Activated CD8-positive, alpha-beta T cell treated with anti-CD3 and anti-CD28 coated beads, Interleukin-2, amount 10 ng/mL, durations not matched to agents 7 days and 5 days (primary cell): ENCODE data around the gene WNT6. TPM values are rescaled to one million over a fixed set of nuclear protein-coding genes. Genes with fewer than 3 reads are reported as not detected.

ENCODE experiments used
- ATAC-seq: fragments of 150-1000 bp; cut with Tn5 transposase; one replicate; pipeline ENCODE4 v1.10.0; 2021; ENCODE audit warnings: moderate library complexity
- CTCF ChIA-PET: fragments of 350-600 bp; sonication (Branson Sonifier 250); formaldehyde crosslinking; loops from one replicate; lab custom pipeline; 2021; ENCODE audit warnings: antibody characterized with exemption; lab: Charles Lee
- POLR2A ChIA-PET: fragments of 350-600 bp; sonication (Branson Sonifier 250); formaldehyde crosslinking; loops from one replicate; lab custom pipeline; 2021; ENCODE audit warnings: antibody characterized with exemption; lab: Charles Lee
- DNase-seq: peaks from one replicate; pipeline ENCODE4 v3.0.0-alpha.2; 2020
- H3K27ac Mint-ChIP-seq: one replicate; pipeline ENCODE4 v1.8.0; 2021; ENCODE audit warnings: mild to moderate bottlenecking, mixed read lengths
- H3K27me3 Mint-ChIP-seq: one replicate; pipeline ENCODE4 v1.8.0; 2021; ENCODE audit warnings: low read depth, mixed read lengths
- H3K36me3 Mint-ChIP-seq: one replicate; pipeline ENCODE4 v1.8.0; 2021; ENCODE audit warnings: low read depth, mixed read lengths
- H3K4me1 Mint-ChIP-seq: one replicate; pipeline ENCODE4 v1.8.0; 2021; ENCODE audit warnings: low read depth, mixed read lengths
- H3K4me3 Mint-ChIP-seq: one replicate; pipeline ENCODE4 v1.8.0; 2021; ENCODE audit warnings: mild to moderate bottlenecking, mixed read lengths
- H3K9me3 Mint-ChIP-seq: one replicate; pipeline ENCODE4 v1.8.0; 2022; ENCODE audit warnings: mixed read lengths; ENCODE audit not compliant: insufficient read depth
- total RNA-seq, 2 experiments: library from RNA; stranded (reverse); gene quantifications; one replicate each; pipeline ENCODE4 v1.2.3, GENCODE V29; 2021

Gene WNT6
- total RNA-seq, 2 experiments from 2014 or later, result not detected

DNA sequence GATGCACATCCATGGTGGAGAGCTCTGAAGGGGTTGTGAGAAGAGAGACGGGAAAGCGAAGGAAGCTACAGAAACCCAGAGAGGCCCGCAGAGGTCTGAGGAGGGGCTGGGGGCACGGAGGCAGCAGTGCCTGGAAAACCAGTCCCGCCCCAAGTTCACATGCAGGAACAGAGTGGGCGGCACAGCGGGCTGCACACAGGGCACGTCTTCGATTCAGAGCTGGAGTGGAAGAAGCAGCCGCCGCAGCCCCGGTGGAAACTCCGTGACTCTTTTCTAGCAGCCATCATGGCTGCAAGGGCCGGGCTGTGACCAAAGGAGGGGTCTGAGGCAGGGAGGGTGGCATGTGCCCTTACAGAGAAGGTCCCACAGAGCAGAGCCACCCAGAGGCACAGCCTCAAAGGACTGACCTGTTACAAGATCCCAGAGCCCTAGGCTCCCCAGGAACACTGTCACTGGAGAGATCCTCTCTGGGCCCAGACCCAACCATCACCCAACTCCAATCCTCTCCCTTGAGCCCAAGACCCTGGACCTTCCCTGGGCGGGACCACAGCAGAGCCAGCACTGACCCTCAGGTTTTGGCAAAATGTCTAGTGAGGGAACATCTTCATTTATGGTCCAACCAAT lies 38.7 kb upstream of the WNT6 start:
- ChIA-PET CTCF (no interaction called here), POLR2A (no interaction called here)
- H3K4me1 Mint-ChIP-seq, result no peaks in the 10 kb centered on the region
- no peaks in the 10 kb centered on the region for H3K36me3 Mint-ChIP-seq
- no peak overlapping the region for H3K27ac Mint-ChIP-seq
- no peak overlapping the region for H3K4me3 Mint-ChIP-seq
- ATAC-seq (no peak), DNase-seq (no peak)
- peaks cover 14% of the 10 kb centered on the region for H3K27me3 Mint-ChIP-seq
- no peaks in the 10 kb centered on the region for H3K9me3 Mint-ChIP-seq

DNA sequence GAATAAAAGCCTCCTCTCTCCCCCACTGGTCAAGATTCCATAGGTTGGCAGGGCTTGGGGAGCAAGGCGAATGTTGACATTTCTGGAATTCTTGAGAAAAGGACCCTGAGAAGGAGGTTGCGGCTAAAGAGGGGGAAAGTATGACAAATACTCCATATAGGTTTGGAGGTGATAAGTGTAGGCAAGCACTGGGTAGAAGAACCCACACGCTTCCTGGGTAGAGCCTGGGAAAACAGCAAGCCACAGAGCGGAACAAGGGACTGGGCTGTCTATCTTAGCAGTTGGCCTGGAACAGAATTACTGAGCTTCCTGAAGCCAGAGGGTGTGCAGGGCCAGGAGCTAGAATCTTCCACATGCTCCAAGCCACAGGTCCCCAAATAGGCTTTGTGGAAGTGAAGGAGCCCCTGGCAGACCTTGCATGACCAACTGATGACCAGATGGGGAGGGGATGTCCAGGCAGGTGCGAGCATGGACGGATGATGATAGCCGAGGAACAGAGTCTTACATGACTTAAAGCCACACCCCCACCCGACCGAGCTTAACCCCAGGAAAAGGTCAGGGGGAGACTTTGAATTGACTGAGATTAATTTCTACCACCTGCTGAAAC lies 37.9 kb upstream of the WNT6 start:
- no peak for DNase-seq
- Mint-ChIP-seq H3K9me3 (no peaks in the 10 kb centered on the region), H3K36me3 (no peaks in the 10 kb centered on the region), H3K4me3 (no peak overlapping the region), H3K27me3 (peaks cover 10% of the 10 kb centered on the region), H3K27ac (no peak overlapping the region), H3K4me1 (no peaks in the 10 kb centered on the region)
- ATAC-seq, result no peak
- CTCF ChIA-PET, result no interaction called here
- POLR2A ChIA-PET, result no interaction called here

DNA sequence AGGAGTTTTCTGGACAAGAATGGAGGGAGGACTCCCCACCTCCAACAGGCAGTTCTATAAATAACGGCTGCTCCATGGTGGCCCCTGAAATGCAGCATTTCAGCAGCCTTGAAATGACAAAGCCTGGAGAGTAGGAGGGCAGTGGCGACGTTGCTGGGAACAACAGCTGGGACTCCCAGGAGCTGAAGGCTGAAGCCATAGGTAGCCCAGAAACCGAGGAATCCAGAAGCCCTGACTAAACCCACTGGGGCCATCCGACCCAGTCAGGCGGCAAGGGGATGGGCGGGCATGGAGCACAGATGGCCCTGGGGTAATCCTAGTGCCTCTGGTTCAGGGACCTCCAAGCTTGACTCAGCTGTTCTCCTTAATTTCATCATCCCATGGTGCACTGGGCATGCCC lies 37.0 kb upstream of the WNT6 start:
- no peak for DNase-seq
- H3K36me3 Mint-ChIP-seq, result no peaks in the 10 kb centered on the region
- H3K9me3 Mint-ChIP-seq, result no peaks in the 10 kb centered on the region
- H3K27me3 Mint-ChIP-seq, result peaks cover 5% of the 10 kb centered on the region
- ChIA-PET CTCF (no interaction called here), POLR2A (no interaction called here)
- H3K4me1 Mint-ChIP-seq, result no peaks in the 10 kb centered on the region
- no peak for ATAC-seq
- no peak overlapping the region for H3K4me3 Mint-ChIP-seq
- H3K27ac Mint-ChIP-seq, result no peak overlapping the region

DNA sequence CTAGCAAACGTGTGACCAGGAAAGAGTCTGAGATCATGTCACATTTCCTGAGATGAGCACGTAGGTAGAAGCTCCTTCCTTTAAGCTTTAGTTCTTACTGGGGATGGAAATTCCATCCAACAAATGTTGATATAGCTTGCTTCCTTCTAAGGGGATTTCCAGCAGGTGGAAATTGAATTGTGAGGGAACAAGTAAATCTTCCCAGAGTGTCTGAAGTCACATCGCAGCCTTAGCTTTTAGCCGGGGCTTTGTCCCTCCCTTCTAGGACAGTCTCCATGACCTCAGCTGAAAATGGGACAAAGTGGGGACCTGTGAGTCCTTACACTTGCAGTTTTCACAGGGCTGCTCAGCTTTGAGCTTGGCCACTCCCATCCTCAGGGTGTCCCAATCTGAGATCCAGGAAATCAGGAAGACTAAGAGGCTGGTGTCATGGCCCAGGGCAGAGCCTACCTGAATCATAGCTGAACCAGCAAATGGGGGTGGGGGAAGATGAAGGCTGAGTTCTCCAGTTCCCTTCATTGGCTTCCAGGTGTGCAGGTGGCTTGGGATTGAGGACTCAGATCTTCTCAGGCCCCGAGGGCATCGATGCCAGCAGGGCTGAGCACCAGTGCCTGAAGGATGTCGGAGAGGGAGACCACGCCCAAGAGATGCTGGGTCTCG lies 36.3 kb upstream of the WNT6 start:
- no peaks in the 10 kb centered on the region for H3K4me1 Mint-ChIP-seq
- no peaks in the 10 kb centered on the region for H3K36me3 Mint-ChIP-seq
- ChIA-PET POLR2A (no interaction called here), CTCF (no interaction called here)
- no peak overlapping the region for H3K4me3 Mint-ChIP-seq
- H3K27ac Mint-ChIP-seq, result no peak overlapping the region
- H3K9me3 Mint-ChIP-seq, result no peaks in the 10 kb centered on the region
- ATAC-seq (no peak), DNase-seq (no peak)
- H3K27me3 Mint-ChIP-seq, result peaks cover 1% of the 10 kb centered on the region

DNA sequence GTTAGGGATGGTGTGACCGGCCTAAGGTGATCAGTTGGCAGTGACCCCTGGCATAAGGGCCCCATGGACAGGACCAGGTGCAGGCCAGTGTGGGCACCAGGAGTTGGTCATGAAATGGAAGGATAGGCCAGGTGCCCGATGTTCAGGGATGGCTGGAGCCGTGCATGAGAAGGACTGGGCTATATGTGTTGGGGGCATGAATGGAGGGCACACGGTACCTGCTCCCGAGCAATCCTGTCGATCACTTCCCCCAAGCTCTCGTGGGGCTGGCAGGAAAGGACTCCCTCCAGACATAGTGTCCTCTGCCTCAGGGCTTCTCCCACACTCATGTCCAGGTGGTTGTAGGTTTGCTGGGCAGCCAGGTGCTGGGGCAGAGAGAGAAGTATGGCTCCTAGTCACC lies 35.6 kb upstream of the WNT6 start:
- CTCF ChIA-PET, result no interaction called here

DNA sequence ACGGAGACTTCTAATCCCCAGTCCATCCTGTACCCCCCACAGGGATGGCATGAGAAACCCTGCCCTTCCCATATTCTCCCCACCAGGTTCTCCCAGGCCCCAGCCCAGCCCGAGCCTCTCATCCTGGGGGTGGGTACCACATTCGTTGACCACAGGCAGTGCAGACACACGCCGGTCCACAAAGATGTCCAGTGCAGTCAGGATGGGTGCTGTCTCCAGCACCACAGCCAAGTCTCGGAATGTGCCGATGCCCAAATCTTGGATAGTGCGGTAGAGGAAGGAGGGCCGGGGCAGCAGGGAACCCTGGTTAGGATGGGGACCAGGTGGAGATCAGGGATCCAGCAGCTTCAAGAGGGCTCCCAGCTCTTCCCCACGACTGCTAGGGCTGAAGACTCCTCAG lies 32.8 kb upstream of the WNT6 start:
- no peak overlapping the region for H3K4me3 Mint-ChIP-seq
- no peak overlapping the region for H3K27ac Mint-ChIP-seq
- ChIA-PET POLR2A (no interaction called here), CTCF (no interaction called here)
- no peaks in the 10 kb centered on the region for H3K9me3 Mint-ChIP-seq
- DNase-seq (no peak), ATAC-seq (no peak)
- peaks cover 3% of the 10 kb centered on the region for H3K27me3 Mint-ChIP-seq
- no peaks in the 10 kb centered on the region for H3K36me3 Mint-ChIP-seq
- H3K4me1 Mint-ChIP-seq, result no peaks in the 10 kb centered on the region

More for the DNA sequence above, 35.6 kb upstream of the WNT6 start:
- Mint-ChIP-seq H3K36me3 (no peaks in the 10 kb centered on the region), H3K4me1 (no peaks in the 10 kb centered on the region), H3K9me3 (no peaks in the 10 kb centered on the region), H3K27ac (no peak overlapping the region), H3K4me3 (no peak overlapping the region), H3K27me3 (no peaks in the 10 kb centered on the region)
- ATAC-seq (no peak), DNase-seq (no peak)
- POLR2A ChIA-PET, result no interaction called here

DNA sequence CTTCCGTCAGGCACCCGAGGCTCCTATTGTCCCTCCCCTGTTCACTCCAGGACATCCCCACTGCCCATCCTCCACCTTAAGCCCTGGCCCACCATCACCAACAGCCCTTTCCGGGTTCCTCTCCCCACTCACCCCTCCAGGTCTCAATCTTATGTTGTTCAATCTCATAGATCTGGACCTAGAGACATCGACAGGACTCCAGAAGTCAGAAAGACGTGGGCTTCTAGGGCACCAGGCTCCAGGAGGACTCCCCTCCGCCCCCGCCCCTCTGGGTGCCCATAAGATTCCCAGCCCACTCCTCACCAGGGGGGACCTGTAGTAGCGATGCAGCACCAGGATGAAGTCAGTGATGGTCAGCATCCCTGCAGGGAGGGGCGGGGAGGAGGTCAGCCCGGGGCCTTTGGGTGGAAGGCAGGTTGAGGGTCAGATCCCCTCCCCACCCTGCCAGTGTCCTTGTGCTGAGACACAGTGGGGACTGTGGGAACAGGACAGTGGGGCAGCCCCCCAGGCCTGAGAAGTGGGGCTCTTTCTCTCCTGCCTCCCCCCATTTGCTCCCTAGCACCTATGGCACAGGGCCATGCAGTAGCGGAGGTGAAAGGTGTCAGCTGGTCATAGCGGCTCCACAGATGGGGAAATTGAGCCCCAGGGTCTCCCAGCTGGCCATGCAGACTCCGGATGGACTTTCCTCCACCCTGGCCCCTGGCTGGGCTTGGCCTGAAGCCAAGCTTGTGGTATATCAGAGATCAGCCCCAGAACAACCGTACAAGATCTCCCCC lies 31.7 kb upstream of the WNT6 start:
- Mint-ChIP-seq H3K4me3 (no peak overlapping the region), H3K4me1 (no peaks in the 10 kb centered on the region), H3K27ac (no peak overlapping the region), H3K9me3 (no peaks in the 10 kb centered on the region), H3K36me3 (no peaks in the 10 kb centered on the region), H3K27me3 (peaks cover 9% of the 10 kb centered on the region)
- POLR2A ChIA-PET, result interaction anchor here (0.6 kb wide), 1 partner anchor 130 kb away, joined by 3 read pairs; no protein-coding TSS in a partner anchor
- no peak for ATAC-seq
- CTCF ChIA-PET, result no interaction called here
- no peak for DNase-seq

DNA sequence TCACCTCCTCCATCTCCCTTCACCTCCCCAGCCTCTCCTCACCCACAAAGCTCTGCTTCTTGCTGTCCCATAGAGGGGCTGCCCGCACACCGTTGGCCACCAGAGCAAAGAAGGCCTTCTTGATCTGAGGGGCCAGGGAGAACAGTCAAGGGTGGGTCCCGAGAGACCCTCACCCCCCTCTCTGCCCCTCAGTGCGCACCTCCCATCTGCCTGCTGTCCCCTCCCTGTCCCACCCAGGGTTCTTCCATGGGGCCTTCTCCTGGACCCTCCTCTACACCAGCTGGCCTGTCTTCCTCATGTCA lies 31.2 kb upstream of the WNT6 start:
- POLR2A ChIA-PET, result interaction anchor here (0.6 kb wide), 1 partner anchor 131 kb away, joined by 3 read pairs; no protein-coding TSS in a partner anchor
- DNase-seq (no peak), ATAC-seq (no peak)
- CTCF ChIA-PET, result no interaction called here
- H3K36me3 Mint-ChIP-seq, result no peaks in the 10 kb centered on the region
- H3K4me3 Mint-ChIP-seq, result no peak overlapping the region
- no peaks in the 10 kb centered on the region for H3K9me3 Mint-ChIP-seq
- H3K27me3 Mint-ChIP-seq, result peaks cover 11% of the 10 kb centered on the region
- no peak overlapping the region for H3K27ac Mint-ChIP-seq
- no peaks in the 10 kb centered on the region for H3K4me1 Mint-ChIP-seq

DNA sequence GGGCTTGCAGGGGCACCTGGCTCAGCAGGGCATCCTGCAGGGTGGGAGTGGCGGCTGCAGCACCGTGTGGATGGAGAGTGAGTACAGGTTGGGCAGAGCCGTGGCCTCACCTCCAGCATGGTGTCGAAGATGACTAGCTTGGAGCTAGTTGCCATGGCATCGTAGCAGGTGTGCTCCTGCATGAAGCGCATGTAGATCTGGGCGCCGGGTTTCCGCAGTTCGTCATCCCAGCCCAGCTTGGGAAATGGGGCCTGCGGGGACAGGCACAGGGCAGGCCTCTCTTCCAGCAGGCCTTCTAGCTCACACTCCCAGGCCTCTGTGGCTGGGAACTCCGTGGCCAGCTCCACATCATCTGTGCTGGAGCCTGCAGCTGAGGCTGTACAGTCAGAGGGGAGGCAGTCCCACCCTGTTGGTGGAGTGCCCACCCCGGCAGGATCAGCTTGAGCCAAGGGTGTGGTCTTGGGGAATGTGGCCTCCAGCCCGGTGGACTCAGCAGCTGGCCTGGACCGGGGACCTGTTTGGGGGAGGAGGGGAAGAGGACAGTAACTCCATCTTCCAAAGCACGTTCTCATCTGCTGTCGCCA lies 29.6 kb upstream of the WNT6 start:
- ATAC-seq (no peak), DNase-seq (no peak)
- Mint-ChIP-seq H3K4me3 (no peak overlapping the region), H3K36me3 (no peaks in the 10 kb centered on the region), H3K9me3 (no peaks in the 10 kb centered on the region), H3K27me3 (peaks cover 17% of the 10 kb centered on the region), H3K4me1 (no peaks in the 10 kb centered on the region), H3K27ac (no peak overlapping the region)
- POLR2A ChIA-PET, result no interaction called here
- CTCF ChIA-PET, result interaction anchor here (1.6 kb wide), 1 partner anchor 18 kb away, joined by 4 read pairs; no protein-coding TSS in a partner anchor

DNA sequence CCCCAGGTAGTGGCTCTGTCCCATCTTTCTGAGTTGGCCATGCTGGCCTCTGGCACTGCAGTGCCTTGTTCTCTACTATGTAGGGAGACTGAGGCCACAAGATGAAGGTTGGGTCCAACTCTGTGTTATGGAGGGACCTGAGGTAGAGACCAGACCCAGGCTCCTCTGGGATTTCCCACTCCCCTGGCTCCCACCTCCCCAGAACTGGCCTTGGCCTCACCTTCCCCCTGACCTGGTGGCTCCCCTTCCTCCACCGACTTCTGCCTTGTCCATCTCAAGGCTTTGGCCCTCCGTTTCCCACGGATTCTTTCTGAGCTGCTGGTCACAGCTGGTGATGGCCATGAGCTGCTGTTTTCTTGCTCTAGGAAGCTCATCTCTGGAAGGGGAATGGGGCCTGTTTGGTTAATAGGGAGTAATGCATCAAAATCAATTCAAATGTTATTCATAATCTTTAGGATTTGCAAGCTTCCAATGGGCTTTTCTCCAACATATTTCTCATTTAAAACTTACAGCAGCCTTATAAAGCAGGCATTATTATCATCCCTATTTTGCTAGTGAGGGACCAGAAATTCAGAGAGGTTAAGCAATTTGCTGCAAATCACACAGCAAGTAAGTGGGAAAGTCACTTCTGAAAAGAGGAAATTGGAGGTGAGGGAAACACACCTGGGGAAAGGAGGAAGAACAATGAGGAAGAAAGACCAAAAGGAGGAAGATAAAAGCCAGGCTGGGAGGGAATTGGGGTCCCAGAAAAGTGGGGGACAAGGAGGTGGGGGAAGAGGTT lies 28.9 kb upstream of the WNT6 start:
- no peak for DNase-seq
- Mint-ChIP-seq H3K4me1 (no peaks in the 10 kb centered on the region), H3K27ac (no peak overlapping the region), H3K36me3 (no peaks in the 10 kb centered on the region), H3K9me3 (no peaks in the 10 kb centered on the region), H3K4me3 (no peak overlapping the region), H3K27me3 (peaks cover 19% of the 10 kb centered on the region)
- ChIA-PET CTCF (interaction anchor here (1.6 kb wide), 1 partner anchor 17 kb away, joined by 4 read pairs; no protein-coding TSS in a partner anchor), POLR2A (no interaction called here)
- ATAC-seq, result no peak

DNA sequence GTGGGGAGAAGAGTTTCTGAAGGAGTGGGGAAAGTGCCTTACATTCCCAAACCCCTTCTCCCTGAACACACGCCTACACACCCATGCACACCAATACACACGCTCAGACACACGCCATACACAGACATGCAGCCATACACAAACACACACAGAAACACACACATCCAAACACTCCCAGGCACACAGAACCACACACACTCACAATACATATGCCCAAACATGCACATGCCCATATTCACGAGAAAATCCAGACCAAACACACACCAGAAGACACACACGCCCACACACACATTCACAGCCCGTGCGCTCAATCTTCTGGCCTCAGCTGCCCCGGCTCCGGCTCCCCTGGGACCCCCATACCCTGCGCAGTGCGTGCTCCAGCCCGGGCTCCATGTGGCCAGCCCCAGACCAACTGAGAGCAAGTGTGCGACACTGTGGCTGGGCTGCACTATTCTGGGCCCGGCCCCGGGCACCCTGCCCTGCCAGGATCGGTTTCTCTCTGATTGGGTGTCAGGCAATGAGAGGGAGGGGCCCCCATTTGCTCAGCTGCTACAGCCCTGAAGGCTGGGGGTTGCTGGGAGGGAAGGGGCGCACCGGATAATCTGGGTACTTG lies 28.1 kb upstream of the WNT6 start, which contains the start of gene PRKAG3:
Gene PRKAG3 (minus strand): TSS at position 426 of the 613 bp plus-strand sequence.
- ATAC-seq (no peak), DNase-seq (no peak)
- no peaks in the 10 kb centered on the region for H3K4me1 Mint-ChIP-seq
- CTCF ChIA-PET, result no interaction called here
- peaks cover 19% of the 10 kb centered on the region for H3K27me3 Mint-ChIP-seq
- POLR2A ChIA-PET, result no interaction called here
- H3K36me3 Mint-ChIP-seq, result no peaks in the 10 kb centered on the region
- no peak within 1 kb of the TSS for H3K4me3 Mint-ChIP-seq
- no peak within 1 kb of the TSS for H3K27ac Mint-ChIP-seq
- H3K9me3 Mint-ChIP-seq, result no peaks in the 10 kb centered on the region
